Upper lobe of right lung (tissue), 1 donor: Measurements from ENCODE around the gene CDX1. TPM values are rescaled to one million over a fixed set of nuclear protein-coding genes. Genes with fewer than 3 reads are reported as not detected.

Experiments
- ATAC-seq: fragments of 200-7000 bp; cut with Tn5 transposase; one replicate; pipeline ENCODE4 v1.9.1; 2020; ENCODE audit warnings: mild to moderate bottlenecking, moderate library complexity
- DNase-seq: peaks from one replicate; pipeline ENCODE4 v3.0.0-alpha.2; 2020
- H3K27ac ChIP-seq: fragments of 200-600 bp; one replicate; pipeline ENCODE4 v1.8.0; 2022
- H3K27me3 ChIP-seq: fragments of 200-600 bp; one replicate; pipeline ENCODE4 v1.8.0; 2022; ENCODE audit warnings: mild to moderate bottlenecking
- H3K36me3 ChIP-seq: fragments of 200-600 bp; one replicate; pipeline ENCODE4 v1.8.0; 2022
- H3K4me1 ChIP-seq: fragments of 200-600 bp; one replicate; pipeline ENCODE4 v1.8.0; 2022
- H3K4me3 ChIP-seq: fragments of 200-600 bp; one replicate; pipeline ENCODE4 v1.8.0; 2022; ENCODE audit warnings: mild to moderate bottlenecking
- H3K9me3 ChIP-seq: fragments of 200-600 bp; one replicate; pipeline ENCODE4 v1.8.0; 2022
- CTCF ChIP-seq: fragments of 200-600 bp; IDR thresholded peaks from one replicate; pipeline ENCODE4 v1.8.0; 2022; ENCODE audit warnings: antibody characterized with exemption
- intact Hi-C: fragments of 100-400 bp; cut with DNase I; formaldehyde crosslinking; loops from one replicate; pipeline ENCODE4 v1.11.0; 2022
- total RNA-seq: library from RNA; stranded (reverse); fragmentation: NEBNext Ultra II Directional; extraction: Animal tissue kit (Norgen Biotek cat#: 25700); gene quantifications from one replicate; pipeline ENCODE4 v1.2.1, GENCODE V29; 2021
- donor health status: DM: no; HTN: yes; CAD: no; lungs with severe emphysema.

The CDX1 gene
- total RNA-seq, 1 donor from 2014 or later, result not detected

GRCh38 chr5:150132740-150133139, 33.8 kb upstream of the CDX1 start:
- Histone ChIP-seq H3K36me3 (peaks cover 16% of the 10 kb centered on the region), H3K4me3 (no peak overlapping the region), H3K9me3 (no peaks in the 10 kb centered on the region), H3K4me1 (peaks cover 31% of the 10 kb centered on the region), H3K27ac (no peak overlapping the region), H3K27me3 (no peaks in the 10 kb centered on the region)
- DNase-seq, result no peak
- no peak for ATAC-seq
- intact Hi-C loops, result no loop called here
- TF ChIP-seq CTCF, result no peak

- Histone ChIP-seq H3K27ac (no peak overlapping the region), H3K9me3 (no peaks in the 10 kb centered on the region), H3K4me3 (no peak overlapping the region), H3K4me1 (peaks cover 40% of the 10 kb centered on the region), H3K27me3 (no peaks in the 10 kb centered on the region), H3K36me3 (peaks cover 9% of the 10 kb centered on the region)
- intact Hi-C loops, result no loop called here
- no peak for DNase-seq
- no peak for ATAC-seq
- TF ChIP-seq CTCF, result no peak
These were observed 32.9 kb upstream of the CDX1 start for GRCh38 chr5:150133581-150134197.

GRCh38 chr5:150134198-150134588, 32.4 kb upstream of the CDX1 start:
- intact Hi-C loops, result no loop called here
- TF ChIP-seq CTCF, result no peak
- Histone ChIP-seq H3K9me3 (no peaks in the 10 kb centered on the region), H3K27me3 (no peaks in the 10 kb centered on the region), H3K27ac (no peak overlapping the region), H3K4me1 (peaks cover 45% of the 10 kb centered on the region), H3K36me3 (peaks cover 4% of the 10 kb centered on the region), H3K4me3 (no peak overlapping the region)
- ATAC-seq (no peak), DNase-seq (no peak)

- Histone ChIP-seq H3K9me3 (no peaks in the 10 kb centered on the region), H3K27ac (peak overlapping the region; percentile 70), H3K27me3 (no peaks in the 10 kb centered on the region), H3K4me3 (no peak overlapping the region), H3K4me1 (peaks cover 42% of the 10 kb centered on the region), H3K36me3 (no peaks in the 10 kb centered on the region)
- no peak for TF ChIP-seq CTCF
- DNase-seq (no peak), ATAC-seq (no peak)
- intact Hi-C loops, result no loop called here
These were observed 30.8 kb upstream of the CDX1 start for GRCh38 chr5:150135557-150136304.

- Histone ChIP-seq H3K27me3 (no peaks in the 10 kb centered on the region), H3K27ac (peak overlapping the region; percentile 70), H3K36me3 (no peaks in the 10 kb centered on the region), H3K9me3 (no peaks in the 10 kb centered on the region), H3K4me3 (no peak overlapping the region), H3K4me1 (peaks cover 50% of the 10 kb centered on the region)
- intact Hi-C loops, result no loop called here
- no peak for ATAC-seq
- TF ChIP-seq CTCF, result no peak
- no peak for DNase-seq
These were observed 30.0 kb upstream of the CDX1 start for GRCh38 chr5:150136305-150137167.
